Measurements from ENCODE around the gene NUAK2.

Gene NUAK2

DNA sequence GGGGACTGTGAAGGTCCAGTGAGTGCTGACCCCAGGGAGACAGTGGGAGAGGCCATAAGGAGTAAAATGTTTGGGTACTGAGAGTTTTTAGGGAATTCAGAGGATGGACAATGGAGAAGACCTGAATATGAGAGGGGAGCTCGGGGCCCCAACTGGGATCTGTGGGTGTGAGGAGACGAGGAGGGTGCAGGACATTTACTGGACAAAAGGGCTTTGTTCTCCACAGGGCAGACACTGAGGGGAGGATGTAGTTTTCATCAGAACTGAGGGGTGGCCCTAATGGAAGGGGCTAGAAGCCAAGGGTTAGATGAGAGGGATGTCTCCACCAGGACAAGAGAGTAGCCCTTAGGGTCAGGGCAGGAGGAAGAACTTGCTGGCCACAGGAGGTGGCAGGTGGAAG lies 63.8 kb downstream of the NUAK2 start:
- DNase-seq (ENCODE audit: low read depth in 3 of 3) = no peak

DNA sequence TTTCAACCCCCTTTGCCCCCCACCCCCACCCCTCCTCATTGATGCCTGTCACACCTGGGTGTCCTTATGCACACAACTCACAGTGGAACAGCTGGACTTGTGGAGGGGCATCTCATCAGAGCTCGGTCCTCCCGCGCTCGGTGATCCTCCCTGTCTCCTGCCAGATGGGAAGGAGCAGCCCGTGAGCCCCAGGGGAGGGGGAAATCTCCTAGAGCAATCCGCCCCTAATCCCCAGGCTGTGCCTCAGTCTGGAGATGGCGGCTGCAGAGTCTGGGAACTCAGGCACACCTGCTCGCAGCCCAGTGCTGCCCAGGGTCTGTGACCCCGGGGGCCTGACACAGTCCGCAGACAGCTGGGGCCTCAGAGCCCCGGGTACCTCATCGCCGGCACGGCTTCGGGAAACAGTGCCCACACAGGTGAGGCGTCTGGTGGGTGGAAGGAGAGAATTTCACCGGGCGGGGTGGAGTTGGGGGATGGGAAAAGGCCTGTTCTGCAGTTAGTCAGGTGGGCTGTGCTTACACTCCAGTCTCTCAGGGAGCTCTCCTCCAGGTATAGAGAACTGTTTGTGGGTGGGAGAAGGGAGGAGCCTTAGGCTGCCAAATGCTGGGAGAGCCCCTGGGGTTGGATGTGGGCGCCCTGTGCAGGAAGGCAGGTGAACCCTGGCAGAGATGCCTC lies 64.5 kb downstream of the NUAK2 start:
- DNase-seq (ENCODE audit: low read depth in 3 of 3) = no peak

DNA sequence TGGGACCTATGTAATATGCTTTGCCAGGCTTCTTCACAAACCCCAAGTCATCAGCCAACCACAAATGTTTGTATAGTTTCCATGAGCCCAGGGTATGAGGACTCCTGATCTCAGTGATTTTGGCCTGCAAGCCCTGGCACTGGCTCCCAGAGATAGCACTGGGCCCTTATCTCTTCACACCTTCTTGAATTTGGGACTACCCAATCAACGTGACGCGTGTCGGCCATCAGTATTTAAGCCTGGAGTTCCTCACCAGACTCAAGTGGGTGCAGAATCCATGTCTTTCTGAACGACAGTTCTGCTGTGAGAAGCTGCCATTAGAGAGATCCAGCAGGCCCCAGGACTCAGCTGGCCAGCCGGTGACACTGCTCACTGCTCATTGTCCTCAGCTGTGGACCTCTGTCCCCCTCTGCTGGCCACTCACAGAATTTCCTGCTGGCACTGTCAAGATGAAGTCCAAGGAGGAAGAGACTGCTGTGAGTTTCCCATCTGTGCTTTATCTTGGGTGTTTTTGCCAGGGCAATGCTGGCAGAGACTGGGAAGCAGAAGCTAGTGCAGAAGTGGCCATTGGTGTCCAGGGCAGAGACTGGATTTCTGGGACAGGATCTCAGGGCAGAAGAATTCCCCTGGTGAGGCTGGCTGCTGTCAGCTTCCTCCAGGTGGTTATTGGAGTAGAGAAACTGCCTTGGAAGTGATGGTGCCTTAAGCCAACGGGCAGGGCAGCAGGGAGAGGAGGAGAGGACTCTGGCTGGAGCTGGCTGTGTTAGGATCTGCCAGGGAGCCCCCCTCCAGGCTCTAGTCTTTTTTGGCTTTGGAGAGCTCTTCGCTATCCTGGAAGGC lies 65.4 kb downstream of the NUAK2 start:
- peak; percentile 73 to 75 (median 73) for DNase-seq (ENCODE audit: low read depth in 3 of 3)
